Left lobe of liver (tissue), 2 donors: ENCODE data around the gene KIF3A. TPM values are rescaled to one million over a fixed set of nuclear protein-coding genes. Genes with fewer than 3 reads are reported as not detected.
"Not testable (repeated sequence)": the region's sequence is repeated elsewhere in the genome, so short reads cannot be mapped to it uniquely, and the experiment has no call there.

Source experiments
- ATAC-seq: fragments of 200-7000 bp; cut with Tn5 transposase; one replicate; pipeline ENCODE4 v1.9.1; 2020; ENCODE audit warnings: mild to moderate bottlenecking, moderate library complexity
- DNase-seq: peaks from one replicate; pipeline ENCODE4 v3.0.0-alpha.2; 2020; ENCODE audit warnings: low spot score
- total RNA-seq: library from RNA; stranded (reverse); gene quantifications from one replicate; pipeline ENCODE4 v1.2.1, GENCODE V29; 2021
- donor health status: DM: no; HTN: no; CAD: no; lungs with moderate emphysema.
- donor health status: DM: no; HTN: yes; CAD: no.

Gene KIF3A
- total RNA-seq, 1 donor from 2014 or later = 1.5 TPM

DNA sequence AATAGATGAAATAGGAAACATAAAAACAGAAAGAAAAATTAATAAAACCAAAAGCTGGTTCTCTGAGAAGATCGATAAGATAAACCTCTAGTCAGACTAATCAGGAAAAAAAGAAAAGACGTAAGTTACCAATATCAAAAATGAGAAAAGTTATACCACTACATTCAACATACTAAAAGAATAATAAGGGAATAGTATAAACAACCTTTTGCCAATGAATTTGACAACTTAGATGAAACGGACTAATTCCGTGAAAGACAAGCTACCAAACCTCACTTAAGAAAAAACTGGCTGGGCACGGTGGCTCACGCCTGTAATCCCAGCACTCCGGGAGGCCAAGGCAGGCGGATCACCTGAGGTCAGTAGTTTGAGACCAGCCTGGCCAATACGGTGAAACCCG, 7.5 kb downstream of the KIF3A start:
- DNase-seq (no peak), ATAC-seq (no peak)

DNA sequence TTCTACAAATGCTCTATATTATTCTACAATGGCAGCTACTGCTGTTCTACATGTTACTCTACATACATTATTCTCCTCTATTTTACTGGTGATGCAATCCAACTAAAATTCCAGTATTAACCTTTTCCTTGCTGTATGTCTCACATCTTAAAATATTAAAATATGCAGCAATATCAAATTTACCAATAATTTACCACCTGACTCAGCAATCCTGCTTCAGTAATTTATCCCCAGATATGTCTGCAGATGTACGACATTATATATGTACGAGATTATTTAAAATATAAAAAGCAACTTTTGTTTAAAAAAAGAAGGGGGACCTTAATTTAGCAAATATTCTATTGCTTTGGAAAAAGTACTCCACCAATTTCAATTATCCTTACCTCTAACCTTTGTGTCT, 11.6 kb downstream of the KIF3A start:
- no peak for ATAC-seq
- no peak for DNase-seq

DNA sequence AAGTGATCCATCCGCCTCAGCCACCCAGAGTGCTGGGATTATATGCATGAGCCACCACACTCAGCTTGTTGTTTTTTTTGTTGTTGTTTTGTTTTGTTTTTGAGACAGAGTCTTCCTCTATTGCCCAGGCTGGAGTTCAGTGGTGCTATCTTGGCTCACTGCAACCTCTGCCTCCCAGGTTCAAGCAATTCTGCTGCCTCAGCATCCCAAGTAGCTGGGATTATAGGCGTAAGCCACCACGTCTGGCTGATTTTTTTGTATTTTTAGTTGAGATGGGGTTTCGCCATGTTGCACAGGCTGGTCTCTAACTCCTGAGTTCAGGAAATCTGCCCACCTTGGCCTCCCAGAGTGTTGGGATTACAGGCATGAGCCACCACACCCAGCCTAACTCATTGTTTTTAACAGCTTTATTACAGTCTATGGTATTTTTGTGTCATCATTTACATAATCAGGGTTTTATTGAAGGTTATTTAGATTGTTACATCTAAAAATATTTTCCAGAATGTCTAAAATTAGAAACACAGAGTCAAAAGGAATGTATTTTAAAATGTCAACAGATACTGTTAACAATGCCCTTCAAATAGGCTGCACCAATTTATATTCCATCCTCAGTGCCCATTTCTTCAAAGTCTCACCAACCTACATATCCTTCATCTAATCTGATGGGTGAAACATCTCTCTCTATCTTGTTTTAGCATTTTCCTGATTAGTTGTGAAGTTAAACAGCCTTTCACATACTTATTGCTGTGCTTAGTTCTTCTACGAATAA, 18.6 kb downstream of the KIF3A start:
- ATAC-seq = no peak
- no peak for DNase-seq

DNA sequence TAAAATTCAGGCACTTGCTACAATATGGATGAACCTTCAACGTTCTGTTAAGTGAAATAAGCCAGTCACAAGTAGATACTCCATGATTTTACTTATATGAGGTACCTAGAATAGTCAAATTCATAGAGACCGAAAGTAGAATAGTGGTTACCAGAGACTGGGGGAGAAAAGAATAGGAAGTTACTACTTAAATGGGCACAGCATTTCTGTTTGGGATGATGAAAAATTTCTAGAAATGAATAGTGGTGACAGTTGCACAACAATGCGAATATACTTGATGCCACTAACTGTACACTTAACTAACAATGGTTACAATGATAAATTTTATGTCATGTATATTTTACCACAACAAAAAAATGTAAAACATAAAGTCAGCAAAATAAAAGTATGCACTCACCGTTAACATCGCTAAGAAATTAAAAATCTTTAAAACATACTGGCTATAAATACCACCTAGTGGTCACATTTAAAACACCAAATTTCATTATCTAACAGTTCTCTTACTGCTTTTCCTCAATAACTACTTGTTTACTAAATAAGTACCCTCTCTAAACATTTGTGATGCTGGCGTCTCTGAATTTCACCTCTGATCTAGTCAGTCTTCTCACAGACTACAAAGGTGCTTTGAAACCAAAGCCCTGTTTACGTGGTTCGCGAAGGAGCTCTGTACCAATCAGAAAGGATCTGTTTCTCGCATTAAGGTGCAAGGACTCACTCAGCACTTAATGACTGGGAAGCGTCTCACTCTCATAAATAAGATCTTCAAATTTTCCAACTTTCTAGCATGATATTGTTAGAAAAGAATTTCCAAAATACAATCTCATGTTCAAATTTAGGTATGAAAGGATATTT, 22.7 kb downstream of the KIF3A start:
- peak; percentile 70 for ATAC-seq
- DNase-seq = no peak

DNA sequence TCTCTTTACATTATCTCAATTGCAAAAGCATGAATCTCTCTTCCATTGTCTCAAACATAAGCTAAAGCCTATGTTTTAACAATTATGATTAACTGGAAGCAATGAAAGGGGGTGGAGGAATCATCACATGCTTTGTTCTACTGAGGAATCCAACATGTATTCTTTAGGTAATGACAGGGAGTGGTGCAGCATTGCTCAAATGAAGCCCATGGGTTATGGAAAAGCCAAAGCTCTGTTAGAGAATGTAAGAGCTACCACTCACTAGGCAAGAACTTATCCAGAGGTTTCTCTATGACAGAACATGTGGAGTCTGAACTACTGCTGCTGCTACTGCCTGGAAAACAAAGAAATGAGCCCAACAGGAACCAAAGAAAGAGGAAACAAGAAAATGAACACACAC, 28.7 kb downstream of the KIF3A start:
- ATAC-seq (no peak), DNase-seq (no peak)

DNA sequence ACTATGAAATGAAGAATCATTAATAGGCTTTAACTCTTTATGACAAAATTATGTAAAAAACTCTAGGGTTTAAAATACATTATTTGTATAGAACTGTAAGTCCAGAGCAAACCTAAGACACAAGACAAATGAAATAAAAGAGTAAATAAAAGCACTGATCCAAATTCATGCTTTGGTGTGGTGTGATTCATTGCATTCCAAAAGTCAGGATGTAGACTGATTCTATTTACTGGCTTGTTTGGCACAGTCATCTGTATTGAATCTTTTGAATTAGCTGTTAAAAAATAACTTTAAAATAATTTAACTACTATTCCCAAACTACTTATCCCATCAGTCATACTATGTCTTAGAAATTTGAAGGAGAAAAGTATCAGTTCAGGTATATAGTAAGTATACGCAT, 32.5 kb downstream of the KIF3A start:
- DNase-seq (no peak), ATAC-seq (no peak)

DNA sequence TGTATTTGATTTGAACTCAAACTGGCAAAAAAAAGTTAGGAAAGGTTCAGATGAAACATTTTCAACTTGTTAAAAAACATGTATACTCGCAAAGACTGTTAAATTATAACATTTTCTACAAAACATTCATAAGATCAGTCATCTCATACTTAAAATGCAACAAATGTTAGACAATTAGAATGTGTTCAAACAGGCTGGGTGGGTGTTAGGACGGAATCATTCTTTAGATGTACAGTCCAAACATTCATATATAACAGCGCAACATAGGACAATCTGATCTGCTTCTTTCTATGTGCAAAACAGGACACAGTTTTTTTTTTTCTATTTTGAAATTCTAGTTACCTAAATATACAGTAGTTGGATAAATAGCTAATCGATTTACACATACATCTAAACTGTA, 41.4 kb downstream of the KIF3A start:
- ATAC-seq = no peak
- no peak for DNase-seq

DNA sequence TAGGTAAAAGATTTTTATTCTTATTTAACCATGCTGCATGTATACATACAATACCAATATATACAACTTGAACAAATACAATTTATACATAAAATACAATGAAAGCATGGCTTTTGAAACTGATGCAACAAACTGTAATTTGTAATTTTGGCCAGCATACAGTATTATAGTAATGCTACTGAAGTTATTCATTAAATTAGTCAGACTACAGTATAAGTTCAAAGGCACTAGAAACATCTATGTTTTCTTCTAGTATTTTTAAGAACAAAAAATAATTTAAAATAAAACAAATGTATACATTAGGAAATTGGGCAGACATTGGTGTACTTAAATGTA, 44.7 kb downstream of the KIF3A start:
- ATAC-seq (no peak), DNase-seq (no peak)

DNA sequence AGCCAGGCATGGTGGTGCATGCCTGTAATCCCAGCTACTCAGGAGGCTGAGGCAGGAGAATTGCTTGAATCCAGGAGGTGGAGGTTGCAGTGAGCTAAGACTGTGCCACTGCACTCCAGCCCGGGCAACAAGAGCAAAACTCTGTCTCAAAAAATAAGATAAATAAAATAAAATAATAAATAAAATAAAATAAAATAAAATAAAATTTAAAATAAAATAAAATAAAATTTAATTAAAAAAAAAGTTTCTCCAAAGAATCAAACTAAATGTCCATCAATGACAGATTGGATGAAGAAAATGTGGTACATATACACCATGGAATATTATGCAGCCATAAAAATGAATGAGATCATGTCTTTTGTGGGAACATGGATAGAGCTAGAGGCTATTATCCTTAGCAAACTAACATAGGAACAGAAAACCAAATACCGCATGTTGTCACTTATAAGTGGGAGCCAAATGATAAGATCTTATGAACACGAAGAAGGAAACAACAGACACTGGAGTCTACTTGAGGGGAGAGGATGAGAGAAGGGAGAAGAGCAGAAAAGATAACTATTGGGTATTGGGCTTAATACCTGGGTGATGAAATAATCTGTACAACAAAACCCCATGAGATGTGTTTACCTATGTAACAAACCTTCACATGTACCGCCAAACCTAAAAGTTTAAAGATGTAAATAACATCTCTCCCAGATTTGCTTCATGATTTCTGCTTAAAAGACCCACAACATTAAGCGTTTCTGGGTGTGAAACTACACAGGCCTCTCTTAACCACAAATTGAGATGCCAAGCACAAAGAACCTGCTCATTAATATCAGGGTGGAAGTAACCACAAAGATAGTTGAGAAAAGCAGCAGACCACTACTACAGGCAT, 45.4 kb downstream of the KIF3A start:
- not testable (repeated sequence) for DNase-seq, ATAC-seq

DNA sequence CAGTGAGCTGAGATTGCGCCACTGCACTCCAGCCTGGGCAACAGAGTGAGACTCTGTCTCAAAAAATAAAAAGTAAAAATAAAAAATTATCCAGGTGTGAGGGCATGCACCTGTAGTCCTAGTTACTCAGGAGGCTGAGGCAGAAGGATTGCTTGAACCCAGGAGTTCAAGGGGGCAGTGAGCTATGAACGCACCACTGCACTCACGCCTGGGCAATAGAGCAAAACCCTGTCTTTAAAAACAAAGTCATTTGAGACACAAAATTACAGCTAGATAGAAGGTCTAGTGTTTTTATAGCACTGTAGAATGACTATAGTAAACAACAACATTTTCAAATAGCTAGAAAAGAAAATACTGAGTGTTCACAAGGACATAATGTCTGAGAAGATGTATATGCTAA, 47.2 kb downstream of the KIF3A start:
- no peak for ATAC-seq

DNA sequence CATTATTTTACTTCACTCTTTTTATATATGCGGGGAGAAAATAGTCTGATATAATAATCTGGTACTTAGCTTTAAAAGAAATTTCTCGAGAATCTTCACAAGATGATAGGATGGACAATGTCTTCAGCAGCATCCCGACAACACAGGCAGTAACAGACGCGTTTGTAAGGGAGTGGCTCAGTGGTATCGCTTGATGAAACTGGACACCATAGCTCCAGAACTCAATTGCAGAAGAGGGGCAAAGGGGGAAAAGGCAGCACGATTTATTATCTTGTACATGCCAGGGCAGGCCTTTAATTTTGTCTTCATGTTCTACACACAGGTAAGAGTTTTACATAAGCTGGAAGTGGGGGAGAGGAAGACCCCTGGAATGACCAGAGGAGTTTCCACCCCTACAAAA, 47.8 kb downstream of the KIF3A start:
- ATAC-seq = no peak
- no peak for DNase-seq

More for the DNA sequence above, 47.2 kb downstream of the KIF3A start:
- no peak for DNase-seq

DNA sequence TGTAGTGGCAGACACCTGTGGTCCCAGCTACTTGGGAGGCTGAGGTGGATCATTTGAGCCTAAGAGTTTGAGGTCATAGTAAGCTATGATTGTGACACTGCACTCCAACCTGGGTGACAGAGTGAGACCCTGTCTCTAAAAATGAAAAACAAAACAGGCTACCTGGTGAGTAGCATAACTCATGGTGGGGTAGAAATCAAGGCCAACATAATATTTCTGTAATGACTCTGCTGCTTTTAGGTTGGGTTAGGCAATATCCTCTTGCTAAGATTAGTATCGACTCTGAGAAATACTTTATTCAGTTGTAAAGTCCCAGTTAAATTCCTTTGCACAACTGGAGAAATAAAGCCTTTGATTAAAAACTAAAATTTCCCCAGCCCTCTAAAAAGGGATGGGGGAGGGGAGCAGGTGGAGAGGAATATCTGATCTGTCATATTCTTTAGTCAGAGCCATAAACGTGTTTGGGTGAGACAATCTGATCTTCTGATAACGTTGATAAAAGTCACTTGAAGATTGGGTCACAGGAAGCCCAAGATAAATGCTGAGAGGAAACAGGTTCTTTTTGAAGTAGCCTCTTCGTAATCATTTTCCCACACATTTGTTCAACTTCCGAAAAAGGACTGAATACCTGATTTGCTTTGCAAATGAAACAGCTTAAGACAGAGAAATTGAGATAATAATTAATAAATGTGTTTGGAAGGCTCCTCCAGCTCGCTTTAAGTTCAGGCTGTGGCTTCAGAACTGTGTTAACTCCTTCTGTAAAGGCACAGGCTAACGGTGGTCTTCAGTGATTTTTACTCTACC, 48.6 kb downstream of the KIF3A start:
- ATAC-seq = no peak
- DNase-seq = no peak

DNA sequence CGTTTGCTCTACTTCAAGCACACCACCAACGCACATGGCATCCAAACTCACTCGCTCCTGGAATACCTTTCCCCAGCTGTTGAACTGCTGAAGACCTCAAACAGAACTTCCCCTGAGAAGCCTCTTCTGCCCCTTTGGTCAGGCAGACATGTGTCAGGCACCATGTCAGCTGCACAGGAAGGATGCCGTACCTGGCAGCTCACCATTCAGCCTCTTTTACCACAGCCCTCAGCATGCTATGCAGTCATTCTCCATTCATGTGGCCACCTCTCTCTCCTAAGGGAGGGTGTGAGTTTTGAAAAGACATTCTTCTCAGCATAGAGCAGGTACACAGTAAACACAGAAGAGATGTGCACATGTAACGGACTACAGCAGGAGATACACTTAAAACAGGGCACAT, 49.4 kb downstream of the KIF3A start:
- ATAC-seq = no peak

DNA sequence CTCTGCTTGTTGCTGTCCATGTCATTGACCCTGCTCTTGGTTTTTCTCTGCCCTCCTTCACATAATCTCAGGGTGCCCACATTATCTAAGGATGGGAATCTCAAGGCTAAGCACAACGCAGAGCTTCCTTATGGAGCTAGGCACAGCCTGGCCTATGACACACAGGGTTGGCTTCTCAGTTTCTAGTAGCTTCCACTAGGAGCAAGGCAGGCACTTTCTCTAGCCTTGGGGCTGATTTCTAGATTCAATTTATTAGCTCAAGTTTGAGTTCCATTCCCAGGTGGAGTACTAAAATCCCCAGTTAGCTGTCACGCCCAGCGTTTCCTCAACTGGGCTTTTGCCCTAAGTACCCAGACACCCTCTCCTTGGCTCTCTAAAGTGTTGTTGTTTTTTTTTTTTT, 51.2 kb downstream of the KIF3A start:
- no peak for ATAC-seq
- DNase-seq = no peak

More for the DNA sequence above, 49.4 kb downstream of the KIF3A start:
- DNase-seq = no peak

DNA sequence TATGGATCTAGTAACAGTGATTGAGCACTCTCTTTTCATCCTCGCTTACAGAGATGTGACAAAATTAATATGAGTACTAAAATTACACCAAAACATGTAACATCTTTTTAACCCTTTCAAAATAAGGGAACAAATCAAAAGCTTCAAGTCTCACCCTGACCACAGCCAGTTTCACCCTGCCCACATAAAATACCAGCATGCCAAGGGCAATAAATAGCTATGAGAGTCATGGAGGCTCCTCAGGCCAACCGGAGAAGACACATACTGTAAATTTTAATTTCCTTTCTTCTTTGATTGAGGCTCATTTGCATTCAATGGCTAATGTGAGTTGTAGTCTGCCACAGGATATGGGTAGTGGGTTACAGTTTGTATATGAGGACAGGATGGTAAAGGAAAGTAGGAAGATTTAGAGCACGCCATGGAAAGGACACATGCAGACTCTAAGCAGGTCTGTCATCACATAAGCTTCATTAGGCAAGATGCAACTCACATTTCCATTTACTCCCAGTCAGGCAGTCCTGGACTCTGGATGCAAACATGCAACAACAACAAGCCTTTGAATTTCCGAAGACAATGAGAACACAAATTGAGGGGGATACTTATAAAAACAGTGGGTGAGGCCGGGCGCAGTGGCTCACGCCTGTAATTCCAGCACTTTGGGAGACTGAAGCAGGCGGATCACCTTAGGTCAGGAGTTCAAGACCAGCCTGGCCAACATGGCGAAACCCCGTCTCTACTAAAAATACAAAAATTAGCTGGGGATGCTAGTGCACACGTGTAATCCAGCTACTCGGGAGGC, 52.2 kb downstream of the KIF3A start:
- DNase-seq = no peak
- ATAC-seq = no peak

DNA sequence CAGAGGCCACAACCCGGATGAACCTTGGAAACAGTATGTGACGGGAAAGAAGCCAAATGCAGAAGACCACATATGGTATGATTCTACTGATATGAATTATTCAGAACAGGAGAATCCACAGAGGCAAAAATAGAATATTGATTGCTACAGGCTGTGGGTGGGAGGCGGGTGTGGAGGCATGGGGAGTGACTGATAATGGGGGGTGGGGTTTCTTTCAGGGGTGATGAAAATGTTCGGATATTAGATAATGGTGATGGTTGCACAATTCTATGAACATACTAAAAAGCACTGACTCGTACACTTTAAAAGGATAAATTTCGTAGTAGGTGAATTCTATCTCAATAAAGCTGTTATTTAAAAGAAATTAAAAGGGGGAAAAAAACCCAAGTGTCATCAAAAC, 52.9 kb downstream of the KIF3A start:
- ATAC-seq = no peak
- no peak for DNase-seq

DNA sequence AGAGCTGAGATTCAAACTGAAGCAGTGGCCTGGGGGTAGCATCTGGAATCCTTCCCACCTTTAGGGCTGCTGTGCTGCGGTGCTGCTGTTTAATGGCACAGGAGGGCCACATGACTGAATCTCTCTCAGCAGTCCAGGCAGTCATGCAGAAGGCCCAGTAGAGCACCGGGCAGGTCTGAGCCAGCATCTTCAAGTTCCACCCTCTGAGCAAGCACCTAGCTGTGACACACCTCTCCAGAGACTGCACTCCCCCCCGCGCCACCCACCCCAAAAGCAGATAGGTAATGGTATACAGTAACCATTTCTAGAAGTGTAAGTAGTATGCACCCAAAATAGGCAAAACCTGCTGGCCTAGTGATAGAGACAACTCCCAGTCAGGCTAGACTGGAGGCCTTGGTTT, 55.4 kb downstream of the KIF3A start:
- ATAC-seq = no peak
- no peak for DNase-seq

DNA sequence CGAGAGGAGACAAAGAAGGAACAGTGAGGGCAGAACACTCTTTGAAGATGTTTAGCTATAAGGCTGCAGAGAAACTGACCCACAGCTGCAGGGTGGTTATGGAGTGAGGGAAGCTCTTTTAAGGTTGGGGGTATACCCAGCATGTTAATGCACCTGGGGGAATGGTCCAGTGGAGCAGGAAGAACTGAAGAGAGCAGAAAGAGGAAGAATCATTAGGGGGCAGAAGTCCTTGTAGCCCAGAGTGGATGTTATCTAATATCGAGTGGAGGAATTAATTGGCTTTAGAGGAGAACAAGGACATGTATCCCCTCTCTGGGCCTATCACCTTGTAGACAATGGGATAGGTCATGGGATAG, 55.9 kb downstream of the KIF3A start:
- no peak for DNase-seq
- ATAC-seq = no peak

DNA sequence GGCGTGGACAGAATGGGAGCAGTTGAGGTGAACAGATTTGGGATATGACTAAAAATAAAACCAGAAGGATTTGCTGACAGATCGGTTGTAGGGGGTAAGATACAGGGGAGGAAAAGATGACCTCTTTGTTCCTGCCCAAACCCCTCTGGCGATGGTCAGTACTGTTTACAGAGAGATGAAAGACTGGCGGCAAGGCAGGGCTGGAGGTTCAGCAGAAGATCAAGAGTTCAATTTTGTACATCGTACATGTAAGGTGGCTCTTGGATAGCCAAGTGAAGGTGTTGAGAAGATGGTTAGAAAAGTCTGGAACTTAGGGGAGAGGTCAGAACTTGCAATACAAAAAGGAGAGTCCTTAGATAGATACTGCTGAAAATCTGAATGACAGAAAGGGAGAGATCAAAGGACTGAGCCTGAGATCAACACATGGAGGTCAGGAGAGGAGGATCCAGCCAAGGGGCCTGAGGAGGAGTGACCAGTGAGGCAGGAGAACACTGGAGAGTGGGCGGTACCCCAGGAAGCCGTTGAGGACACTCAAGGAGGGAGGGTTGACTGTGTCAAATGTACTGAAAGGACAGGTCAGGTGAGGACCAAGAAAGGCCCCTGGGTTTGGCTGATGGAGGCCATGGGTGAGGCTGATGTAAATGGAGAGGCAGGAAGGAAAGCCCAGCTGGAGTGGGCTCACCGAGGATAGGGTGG, 56.4 kb downstream of the KIF3A start:
- ATAC-seq (no peak), DNase-seq (no peak)
